NB4 (cell line): ENCODE measurements around the gene CDH22.

Experiments used
- POLR2A ChIP-seq: IDR thresholded peaks from 2 replicates; pipeline ENCODE4 v1.6.1; 2011; ENCODE audit warnings: mild to moderate bottlenecking; ENCODE audit not compliant: insufficient read length; ENCODE audit errors: extremely low read depth
- TF ChIP-seq, protein P1 (sequence below): IDR thresholded peaks from one replicate; pipeline ENCODE4 v1.5.1; 2012; ENCODE audit warnings: low read depth, low read length

DNA sequence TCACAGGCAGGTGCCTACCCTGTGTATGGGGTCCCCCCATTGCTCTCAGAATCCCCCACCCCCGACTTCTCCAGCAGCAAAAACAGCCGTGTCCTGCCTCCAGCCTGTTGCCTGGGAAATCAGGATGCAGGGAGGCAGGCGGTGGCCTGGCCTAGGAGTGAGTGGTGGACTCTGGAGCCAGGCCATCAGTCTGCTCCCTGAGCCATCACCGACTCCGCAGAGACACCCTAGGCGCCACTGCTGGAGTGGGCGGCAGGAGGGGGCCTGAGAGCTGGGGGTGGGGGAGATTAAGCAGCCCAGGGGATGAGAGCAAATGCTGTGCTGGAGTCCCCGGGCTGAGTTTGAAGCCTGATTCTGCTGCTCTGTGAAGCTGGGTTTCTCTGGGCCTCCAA lies 97.0 kb downstream of the CDH22 start:
- TF ChIP-seq, protein P1, sequence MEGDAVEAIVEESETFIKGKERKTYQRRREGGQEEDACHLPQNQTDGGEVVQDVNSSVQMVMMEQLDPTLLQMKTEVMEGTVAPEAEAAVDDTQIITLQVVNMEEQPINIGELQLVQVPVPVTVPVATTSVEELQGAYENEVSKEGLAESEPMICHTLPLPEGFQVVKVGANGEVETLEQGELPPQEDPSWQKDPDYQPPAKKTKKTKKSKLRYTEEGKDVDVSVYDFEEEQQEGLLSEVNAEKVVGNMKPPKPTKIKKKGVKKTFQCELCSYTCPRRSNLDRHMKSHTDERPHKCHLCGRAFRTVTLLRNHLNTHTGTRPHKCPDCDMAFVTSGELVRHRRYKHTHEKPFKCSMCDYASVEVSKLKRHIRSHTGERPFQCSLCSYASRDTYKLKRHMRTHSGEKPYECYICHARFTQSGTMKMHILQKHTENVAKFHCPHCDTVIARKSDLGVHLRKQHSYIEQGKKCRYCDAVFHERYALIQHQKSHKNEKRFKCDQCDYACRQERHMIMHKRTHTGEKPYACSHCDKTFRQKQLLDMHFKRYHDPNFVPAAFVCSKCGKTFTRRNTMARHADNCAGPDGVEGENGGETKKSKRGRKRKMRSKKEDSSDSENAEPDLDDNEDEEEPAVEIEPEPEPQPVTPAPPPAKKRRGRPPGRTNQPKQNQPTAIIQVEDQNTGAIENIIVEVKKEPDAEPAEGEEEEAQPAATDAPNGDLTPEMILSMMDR, result no peak
- TF ChIP-seq POLR2A, result no peak
